Stimulated activated CD8-positive, alpha-beta memory T cell treated with anti-CD3 and anti-CD28 coated beads, Interleukin-15, amount 100 ng/mL, for 1 hour (primary cell): ENCODE data around the gene CACNA2D3.

Experiments
- DNase-seq: peaks from one replicate; pipeline ENCODE4 v3.0.0-alpha.2; 2020; ENCODE audit warnings: low read depth

The CACNA2D3 gene

DNA sequence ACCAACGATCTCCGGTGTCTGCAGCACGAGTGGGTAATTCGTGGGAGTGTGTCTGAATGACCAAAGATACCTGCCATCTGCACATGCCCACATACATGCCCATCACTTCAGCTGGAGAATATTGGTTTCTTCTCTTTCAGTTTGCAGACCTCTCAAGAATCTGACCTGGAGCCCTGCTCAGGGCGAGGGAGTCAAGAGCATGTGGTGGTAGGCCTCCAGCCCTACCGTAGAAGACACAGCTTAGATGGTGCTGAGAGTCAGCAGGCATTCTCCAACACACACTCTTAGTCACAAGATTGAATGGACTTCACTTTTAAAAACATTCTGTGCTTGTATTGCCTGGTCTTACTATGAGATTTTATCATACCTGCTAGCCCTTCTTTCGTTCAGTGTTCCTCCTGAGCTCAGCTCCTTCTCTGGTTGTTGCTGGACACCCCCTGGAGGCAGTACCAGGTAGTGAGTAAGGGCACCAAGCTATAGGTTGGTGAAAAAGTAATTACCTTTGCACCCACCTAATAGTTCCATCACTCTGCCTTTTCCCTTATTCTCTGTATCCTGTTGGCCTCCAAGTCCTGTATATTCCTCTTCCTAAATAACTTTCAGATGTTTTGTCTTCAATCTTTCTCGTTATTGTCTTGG, 252.0 kb downstream of the CACNA2D3 start:
- DNase-seq, result no peak

DNA sequence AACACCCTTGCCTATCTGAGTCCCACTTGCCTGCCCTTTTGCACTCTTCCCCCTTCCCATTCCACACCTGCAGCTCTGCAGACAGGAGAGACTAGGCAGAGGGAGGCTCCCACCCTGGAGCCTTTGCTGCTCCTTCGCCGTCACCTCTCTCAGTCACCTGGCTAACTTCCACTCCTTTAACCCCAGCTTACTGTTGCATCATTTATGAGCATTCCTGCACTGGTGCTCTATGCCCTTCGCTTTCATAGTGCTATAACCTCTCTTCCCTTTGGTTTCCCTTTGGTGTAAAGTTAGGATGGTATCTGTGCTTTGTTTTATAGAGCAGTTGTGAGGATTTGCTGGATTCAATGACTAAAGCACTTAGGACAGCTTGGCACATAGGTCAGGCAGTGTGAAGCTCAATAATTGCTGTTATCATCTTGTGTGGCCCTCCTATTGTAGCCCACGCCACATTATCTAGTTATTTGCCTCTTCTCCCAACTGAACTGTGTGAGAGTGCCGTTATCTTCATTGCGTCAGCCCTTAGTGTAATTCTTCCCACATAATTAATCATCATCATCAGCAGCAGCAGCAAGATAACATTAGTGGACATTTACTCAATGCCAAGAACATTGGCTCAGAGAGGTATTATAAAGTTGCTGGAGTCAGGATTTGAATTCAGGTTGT, 253.9 kb downstream of the CACNA2D3 start:
- DNase-seq, result no peak

DNA sequence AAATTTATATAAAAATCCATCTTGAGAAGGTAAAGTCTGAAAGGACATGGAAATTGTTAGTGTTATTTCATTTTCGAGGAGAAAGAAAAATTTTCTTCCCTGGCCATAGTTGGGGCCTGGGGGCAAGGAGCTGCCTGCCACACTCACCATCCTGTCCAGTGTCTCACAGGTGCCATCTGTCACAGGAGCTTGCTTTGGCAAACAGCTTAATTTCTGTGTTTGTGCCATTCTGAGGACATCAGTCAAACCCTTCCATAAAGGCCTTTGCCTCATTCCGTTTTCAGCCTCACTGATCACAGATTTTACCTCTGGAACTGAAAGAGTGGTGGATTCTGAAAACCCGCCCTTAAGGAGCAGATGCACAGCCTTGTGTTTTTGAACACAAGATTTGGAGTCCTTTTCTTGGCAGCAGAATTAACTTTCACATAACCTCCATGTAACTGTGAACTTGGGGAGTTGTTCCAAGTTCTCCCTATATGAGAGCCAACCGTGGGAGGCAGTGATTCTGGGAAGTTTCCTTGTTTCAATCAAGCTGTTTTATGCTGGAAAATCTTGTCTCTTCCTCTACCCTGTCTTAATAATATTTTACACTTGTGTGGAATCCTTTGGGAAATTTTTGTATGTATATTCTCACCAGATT, 254.7 kb downstream of the CACNA2D3 start:
- no peak for DNase-seq

DNA sequence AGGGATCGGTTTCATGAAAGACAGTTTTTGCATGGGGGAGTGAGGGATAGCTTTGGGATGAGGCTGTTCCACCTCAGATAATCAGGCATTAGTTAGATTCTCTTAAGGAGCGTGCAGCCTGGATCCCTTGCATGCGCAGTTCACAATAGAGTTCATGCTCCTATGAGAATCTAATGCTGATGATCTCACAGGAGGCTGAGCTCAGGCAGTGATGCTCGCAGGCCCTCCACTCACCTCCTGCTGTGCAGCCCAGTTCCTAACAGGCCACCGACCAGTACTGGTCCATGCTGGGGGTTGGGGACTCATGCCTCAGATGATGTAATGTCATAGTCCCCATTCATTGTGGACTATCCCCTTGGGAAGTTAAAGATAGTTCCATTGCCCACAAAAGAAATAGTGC, 255.8 kb downstream of the CACNA2D3 start:
- DNase-seq, result no peak

DNA sequence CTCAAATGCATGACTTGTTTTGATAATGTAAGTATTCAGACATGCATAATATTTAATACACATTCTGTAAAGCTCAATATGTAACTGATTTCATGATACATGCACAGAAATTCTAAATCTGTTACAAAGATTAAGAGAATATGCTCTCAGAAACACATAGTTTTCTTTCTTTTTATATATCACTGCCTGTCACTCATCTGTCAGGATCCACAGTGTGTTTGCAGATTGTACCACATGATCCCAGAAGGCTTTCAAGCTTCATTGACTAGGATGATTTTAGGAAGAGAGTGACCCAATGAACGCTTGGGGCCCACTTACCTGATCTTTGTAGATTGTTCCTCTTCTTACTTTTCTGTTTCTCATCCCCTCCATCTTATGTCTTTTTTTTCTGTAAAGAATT, 261.9 kb downstream of the CACNA2D3 start:
- DNase-seq, result no peak

DNA sequence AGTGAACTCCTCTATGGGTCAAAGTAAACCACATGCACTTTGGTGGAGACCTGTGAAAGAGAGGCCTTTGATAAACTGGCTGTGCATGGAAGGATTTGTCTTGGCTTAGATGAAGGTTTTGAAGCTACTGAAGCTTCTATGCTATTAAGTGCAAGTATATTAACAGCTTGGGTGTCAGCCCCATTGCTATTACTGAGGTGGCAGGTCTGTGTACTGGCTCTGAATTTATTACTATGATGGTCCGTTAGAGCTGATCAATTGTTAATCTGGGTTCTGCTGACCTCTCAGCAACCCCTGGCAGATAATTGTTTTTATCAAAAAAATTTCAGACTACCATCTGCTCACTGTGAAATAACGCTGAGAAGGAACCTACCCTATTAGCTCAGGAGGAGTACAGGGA, 268.2 kb downstream of the CACNA2D3 start:
- no peak for DNase-seq

DNA sequence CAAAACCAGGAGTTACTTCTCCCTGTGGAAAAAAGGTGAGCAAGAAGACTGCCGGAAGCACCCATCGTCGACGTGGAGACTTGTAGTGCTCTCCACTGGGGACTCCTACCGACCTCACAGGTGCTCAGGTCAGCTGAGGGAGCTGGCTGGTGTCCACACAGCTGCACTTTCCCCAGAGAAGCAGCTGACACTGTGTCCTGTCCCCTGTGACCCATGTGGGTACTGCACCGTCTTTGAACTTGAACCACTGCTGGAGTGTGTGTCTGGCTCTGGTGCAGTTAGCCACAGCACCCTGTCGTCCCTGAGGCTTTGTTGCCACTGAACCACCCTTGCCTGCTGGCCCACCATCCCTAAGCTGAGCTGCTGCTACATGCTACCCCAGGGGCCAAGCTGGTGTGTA, 270.8 kb downstream of the CACNA2D3 start:
- no peak for DNase-seq

DNA sequence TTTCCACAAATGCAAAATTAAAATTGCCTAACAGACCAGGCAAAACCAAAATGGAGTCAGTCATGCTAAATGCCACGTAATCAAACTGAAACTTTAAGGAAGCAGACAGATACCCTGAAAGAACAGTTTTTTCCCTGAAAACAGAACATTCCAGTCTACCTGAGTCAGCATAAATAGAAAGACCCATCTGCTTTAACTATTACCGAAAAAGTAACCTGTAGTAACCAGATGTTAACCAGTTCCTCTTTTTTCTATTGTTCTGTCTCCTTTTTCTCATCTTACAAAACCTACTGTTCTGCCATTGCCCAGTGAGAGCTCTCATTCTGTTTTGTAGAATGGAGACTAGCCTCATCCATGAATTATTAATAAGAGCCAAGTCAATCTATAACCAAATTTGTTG, 286.0 kb downstream of the CACNA2D3 start:
- DNase-seq, result no peak

DNA sequence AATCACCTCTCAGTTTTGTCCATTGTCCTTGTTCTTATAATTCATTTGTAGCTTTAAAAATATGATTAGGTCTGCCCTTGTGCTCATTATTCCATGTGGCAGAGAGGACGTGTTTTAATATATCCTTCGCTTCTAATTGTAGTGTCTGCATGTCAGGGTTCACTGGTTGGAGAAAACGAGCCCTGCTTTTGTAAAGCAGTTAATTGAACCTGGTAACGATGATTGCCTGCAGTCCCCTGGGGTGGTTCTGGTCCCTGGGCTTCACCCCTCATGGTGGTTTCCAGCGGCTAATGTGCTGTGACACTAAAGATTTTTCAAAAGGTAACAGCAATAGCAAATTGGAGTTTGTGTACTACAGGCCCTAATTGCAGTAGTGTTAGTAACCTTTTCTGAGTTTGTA, 299.6 kb downstream of the CACNA2D3 start:
- no peak for DNase-seq

DNA sequence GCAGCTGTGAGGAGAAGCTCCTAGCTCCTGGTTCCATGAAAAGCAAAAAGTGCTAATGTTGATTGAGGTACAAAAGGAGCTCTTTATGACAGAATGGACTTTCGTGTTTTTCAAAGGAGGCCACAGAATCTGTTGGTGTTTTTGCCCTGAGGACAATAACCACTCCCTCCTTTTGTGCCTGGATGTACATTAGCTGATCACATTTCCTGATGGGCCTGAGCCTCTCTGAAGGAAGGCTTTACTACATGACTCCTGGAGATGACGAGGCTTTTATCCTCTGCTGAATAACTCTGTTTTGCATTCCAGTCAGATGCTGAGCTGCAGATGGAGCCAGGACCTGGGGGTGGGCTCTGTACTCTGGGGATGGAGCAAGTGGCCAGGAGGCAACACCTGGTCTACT, 301.9 kb downstream of the CACNA2D3 start:
- DNase-seq, result no peak

DNA sequence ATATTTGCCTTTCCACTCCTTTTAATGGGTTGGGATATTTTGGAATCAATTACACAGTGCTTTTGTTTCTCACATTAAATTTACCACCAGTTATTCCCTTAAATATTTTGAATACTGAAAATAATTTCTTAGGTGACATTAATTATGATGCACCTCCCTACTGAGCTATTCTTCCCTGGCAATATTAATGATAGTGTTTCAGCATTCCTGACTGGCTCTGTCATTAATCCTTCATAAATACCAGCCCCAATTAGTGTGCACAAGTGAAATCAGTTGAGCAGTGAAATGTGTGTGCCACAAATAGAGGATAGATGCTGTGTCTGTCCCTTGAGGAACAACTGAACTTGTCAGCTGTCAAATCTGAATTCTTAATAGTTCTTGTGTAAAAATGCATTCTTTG, 304.0 kb downstream of the CACNA2D3 start:
- no peak for DNase-seq

DNA sequence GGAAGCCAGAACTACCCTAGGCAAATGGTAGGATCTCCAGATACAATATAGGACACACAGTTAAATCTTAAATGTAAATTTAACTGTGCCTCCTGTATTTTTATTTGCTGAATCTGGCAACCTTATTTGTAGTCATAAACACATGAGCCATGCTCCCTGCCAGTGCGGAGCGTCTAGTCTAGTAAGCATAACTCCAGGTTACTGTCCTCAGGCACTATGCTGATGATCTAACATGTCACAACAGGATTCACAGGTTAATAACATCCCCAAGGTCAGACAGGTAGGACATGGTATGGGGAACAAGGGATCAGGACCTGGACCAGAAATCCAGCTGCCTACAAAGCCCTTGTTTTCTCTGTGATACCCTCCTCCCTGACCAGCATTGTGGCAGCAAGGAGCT, 305.1 kb downstream of the CACNA2D3 start:
- no peak for DNase-seq

DNA sequence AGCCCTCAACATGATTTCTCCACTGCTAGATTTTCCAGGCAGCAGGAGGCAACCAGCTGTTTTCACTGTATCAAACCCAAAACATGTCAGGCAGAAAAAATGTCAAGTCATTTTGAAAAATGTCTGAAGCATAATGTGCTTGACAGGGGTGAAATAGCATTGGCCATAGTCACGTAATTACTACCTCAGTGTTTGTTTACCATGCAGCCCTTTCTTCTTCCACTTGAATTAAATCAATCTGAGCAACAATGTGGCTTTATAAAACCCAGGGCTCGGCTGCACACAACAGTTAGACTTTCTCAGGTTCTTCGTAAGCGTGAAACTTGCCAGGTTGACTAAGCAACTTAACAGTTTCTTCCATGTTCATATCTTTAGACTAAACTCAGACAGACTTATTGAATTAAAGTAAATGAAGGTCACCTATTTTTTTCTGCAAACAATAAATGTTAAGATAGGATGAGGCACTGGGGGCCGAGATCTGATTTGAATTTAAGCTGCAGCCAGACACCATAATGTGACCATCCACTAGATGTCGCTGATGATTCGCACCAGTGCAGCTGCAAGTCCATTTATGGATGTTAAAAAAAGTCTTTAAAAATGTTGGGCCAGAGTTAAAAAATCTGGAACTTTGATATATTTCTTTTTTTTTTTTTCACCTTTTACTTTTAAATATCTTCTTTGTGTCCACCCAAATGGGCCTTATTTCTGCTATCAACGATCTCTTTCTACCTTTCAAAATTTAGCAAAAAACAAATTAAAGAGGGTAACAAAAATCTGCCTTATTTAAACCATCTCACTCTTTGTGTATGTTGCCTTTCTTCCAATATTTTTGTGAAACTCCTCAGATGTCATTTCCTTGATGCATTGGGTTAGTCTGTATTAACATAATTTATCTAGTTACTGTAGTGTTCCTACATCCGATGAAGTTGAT, 305.9 kb downstream of the CACNA2D3 start:
- DNase-seq, result no peak

DNA sequence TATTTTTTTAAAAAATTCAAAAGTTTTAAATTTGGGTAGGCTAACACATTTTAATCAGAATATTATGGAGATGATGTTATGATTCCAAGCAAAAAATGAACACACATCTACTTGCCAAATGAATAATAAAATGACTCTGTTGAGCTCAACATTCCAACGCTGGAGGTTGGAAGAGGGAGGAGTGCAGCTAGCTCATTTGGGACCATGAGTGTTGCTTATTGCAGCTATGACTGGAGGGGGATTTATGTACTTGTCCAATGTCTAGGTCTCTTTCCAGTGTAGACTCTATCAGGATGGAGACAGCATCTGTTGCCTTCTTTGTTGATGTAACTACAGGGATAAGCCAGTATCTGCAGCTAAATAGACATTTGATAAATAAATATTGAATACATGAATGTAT, 310.6 kb downstream of the CACNA2D3 start:
- no peak for DNase-seq

DNA sequence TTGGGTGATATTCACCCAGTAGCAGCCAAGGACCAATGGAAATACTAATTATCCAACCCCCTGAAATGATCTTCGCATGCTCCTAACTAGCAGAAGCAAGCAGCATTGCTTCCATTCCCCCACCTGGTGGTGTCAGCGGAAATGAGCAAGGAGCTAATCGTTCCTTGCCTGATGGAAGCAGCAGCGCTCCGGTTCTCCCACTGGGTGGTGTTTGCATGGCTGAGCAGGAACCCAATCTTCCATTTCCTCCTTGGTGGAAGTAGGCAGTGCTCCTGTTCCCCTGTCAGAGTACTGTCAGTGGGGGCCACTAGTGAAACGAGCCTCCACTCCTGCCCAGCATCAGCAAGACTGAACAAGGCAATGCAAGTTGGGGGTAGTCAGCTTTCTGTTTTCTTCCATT, 311.5 kb downstream of the CACNA2D3 start:
- DNase-seq, result no peak

DNA sequence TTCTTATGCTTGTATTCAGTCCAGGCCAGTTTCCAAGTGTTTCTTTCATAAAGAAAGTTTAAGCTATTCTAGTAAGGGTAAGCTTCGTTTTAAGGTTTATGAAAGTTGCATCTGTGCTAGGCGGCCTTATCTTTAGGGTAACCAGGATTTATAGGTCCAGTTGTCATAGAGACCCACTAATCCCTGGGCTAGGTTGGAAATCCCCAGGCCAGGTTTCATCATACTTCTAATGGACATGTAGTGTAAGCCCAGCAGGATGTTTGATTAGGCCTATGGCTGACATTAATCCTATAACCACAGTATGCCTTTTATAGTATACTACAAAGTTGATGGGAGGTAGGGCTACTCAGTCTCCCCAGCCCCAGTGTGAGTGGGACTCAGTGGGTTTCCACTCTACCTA, 312.4 kb downstream of the CACNA2D3 start:
- DNase-seq, result no peak

DNA sequence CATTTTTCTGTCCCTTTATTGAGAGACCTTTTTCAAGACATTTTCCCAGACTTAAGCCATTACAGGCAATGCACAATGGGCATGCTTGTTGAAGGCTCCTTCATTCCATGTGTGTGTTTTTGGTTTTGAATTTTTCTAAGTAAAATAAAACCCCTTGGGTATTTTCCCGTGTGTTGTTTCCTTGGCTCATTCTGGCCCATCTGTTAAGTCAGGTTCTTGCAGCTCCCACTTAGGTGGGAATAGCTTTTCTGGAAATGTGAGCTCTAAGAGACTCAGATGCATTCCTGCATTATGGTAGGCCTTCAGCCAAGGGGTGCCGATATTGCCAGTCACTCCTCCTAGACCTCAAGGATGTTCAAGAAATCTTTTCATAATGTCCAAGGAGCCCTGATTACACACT, 314.9 kb downstream of the CACNA2D3 start:
- DNase-seq, result no peak

DNA sequence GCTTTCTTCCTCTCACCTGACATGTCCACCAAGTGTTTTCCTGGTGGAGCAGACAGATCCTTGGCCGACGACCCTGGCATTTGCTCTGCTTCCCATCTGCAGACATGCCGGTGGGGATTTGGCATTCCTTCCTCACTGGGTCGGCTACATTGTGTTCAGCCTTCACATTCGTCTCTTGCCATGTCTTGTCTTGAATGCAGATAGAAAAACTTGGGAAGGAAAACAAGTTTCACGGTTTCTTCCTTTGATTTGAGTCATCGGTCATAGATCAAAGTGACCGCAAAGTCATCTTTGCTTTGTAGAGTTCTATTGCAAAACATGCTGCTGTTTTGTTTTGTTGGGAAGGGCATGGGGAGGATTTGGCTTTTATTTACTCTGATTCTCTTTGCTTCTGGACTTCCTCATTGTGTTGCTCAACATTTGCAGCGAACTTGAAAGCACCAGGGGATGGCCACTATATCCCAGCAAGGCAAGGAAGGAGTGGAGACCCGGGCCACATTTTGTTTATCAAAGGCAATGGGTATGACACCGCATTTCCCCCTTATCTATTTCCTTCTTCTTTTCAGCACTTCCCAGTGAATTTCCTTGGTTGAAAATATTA, 321.3 kb downstream of the CACNA2D3 start:
- no peak for DNase-seq

DNA sequence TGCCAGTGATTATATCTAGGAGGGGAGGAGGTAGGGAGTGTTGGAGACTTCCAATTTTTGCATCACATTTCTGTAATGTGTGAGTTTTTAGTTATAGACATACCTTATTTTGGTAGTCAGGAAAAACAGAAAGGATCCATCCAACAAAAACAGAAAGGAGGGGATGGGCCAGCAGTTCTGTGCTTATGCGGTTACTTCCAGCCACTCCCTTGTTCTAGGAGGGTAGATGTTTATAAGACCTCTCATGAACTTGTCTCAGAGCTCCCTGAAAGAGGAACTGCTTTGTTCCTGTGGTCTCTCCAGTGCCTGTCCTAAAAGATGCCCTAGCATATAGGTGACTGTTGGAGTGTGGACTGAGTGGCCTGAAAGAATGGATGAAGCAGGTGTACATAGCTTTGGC, 323.3 kb downstream of the CACNA2D3 start:
- no peak for DNase-seq

DNA sequence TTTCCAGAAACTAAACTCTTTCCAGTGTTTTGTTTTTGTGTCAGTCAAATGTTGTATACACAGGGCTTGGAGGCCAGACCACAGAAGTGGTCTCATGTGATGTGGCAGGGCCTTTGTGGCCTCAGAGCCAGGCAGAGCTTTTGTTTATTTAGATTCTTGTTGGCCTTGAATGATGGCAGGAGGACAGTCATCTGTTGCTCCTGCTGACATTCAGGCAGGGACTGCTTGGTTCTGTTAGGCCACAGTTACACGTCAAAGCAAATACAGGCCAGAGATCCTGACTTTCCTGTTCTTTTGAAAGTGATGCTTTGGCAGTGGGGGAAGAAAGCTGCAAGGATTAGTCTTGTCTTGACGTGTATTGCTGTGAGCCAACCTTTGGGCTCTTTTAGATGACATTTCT, 325.1 kb downstream of the CACNA2D3 start:
- DNase-seq, result no peak

DNA sequence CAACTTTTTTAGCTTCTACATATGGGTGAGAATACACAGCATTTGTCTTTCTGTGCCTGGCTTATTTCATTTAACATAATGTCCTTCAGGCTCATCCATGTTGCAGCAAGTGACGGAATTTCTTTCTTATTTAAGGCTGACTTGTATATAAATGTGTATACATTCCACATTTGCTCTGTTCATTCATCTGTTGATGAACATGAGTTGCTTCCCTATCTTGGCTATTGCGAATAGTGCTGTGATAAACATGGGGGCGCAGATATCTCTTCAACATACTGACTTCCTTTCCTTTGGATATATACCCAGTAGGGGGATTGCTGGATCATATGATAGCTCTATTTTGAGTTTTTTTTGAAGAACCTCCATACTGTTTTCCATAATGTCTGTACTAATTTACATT, 332.5 kb downstream of the CACNA2D3 start:
- DNase-seq, result no peak

DNA sequence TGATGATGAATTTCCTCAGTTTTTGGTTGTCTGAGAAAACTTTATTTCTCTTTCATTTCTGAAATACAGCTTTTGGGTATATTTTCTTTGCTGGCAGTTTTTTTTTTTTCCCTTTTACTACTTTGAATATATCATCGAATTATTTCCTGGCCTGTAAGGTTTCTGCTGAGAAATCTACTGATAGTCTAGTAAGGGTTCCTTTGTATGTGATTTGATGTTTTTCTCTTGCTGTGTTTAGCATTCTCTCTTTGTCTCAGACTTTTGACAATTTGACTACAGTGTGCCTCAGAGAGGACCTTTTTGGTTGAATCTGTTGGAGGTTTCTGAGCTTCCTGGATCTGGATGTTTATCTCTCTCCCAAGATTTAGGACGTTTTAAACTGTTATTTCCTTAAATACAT, 336.0 kb downstream of the CACNA2D3 start:
- DNase-seq, result no peak
